GM23338 (cell line): ENCODE data around the gene TUBB3. TPM values are rescaled to one million over a fixed set of nuclear protein-coding genes. Genes with fewer than 3 reads are reported as not detected.

ENCODE experiments used
- ATAC-seq: fragments of 200-7000 bp; cut with Tn5 transposase; 3 replicates; pipeline ENCODE4 v1.9.1; 2020
- DNase-seq: peaks from one replicate; pipeline ENCODE4 v3.0.0-alpha.2; 2015; ENCODE audit warnings: low spot score
- H2AFZ ChIP-seq: fragments of 200-600 bp; sonication (generic); 2 replicates; pipeline ENCODE4 v1.8.0; 2016; ENCODE audit warnings: antibody characterized with exemption, mild to moderate bottlenecking, moderate library complexity
- H3F3A ChIP-seq: fragments of 200-600 bp; sonication (generic); replicated peaks from 2 replicates; pipeline ENCODE4 v1.8.0; 2017; ENCODE audit warnings: antibody characterized with exemption, mixed run types, low read depth
- H3K27ac ChIP-seq: fragments of 200-600 bp; sonication (generic); 2 replicates; pipeline ENCODE4 v1.6.1; 2016; ENCODE audit warnings: low read depth
- H3K27me3 ChIP-seq: fragments of 200-600 bp; sonication (generic); 2 replicates; pipeline ENCODE4 v1.8.0; 2016; ENCODE audit warnings: mild to moderate bottlenecking, mixed run types, moderate library complexity; ENCODE audit not compliant: insufficient read depth
- H3K36me3 ChIP-seq: fragments of 200-600 bp; sonication (generic); 2 replicates; pipeline ENCODE4 v1.8.0; 2016; ENCODE audit warnings: mild to moderate bottlenecking; ENCODE audit not compliant: insufficient read depth
- H3K4me1 ChIP-seq: fragments of 200-600 bp; sonication (generic); 2 replicates; pipeline ENCODE4 v1.8.0; 2016; ENCODE audit warnings: mild to moderate bottlenecking, moderate library complexity; ENCODE audit not compliant: insufficient read depth
- H3K4me2 ChIP-seq: fragments of 200-600 bp; sonication (generic); 2 replicates; pipeline ENCODE4 v1.7.1; 2017; ENCODE audit warnings: mixed run types
- H3K4me3 ChIP-seq: fragments of 200-600 bp; sonication (generic); 2 replicates; pipeline ENCODE4 v1.6.1; 2016; ENCODE audit warnings: mixed run types
- H3K79me2 ChIP-seq: fragments of 200-600 bp; sonication (generic); replicated peaks from 2 replicates; pipeline ENCODE4 v1.8.0; 2017; ENCODE audit warnings: mild to moderate bottlenecking; ENCODE audit not compliant: insufficient read depth
- H3K9me2 ChIP-seq: fragments of 200-600 bp; sonication (generic); 2 replicates; pipeline ENCODE4 v1.8.0; 2017; ENCODE audit not compliant: insufficient read depth
- H4K20me1 ChIP-seq: fragments of 200-600 bp; sonication (generic); replicated peaks from 2 replicates; pipeline ENCODE4 v1.8.0; 2017; ENCODE audit warnings: mild to moderate bottlenecking; ENCODE audit not compliant: insufficient read depth
- H3K27ac Mint-ChIP-seq: 2 replicates; pipeline ENCODE4 v1.8.0; 2020; ENCODE audit warnings: inconsistent platforms, mild to moderate bottlenecking, moderate library complexity, mixed read lengths
- H3K27me3 Mint-ChIP-seq: 3 replicates; pipeline ENCODE4 v1.8.0; 2022; ENCODE audit warnings: low read depth, mild to moderate bottlenecking, moderate library complexity, mixed read lengths, inconsistent platforms; ENCODE audit not compliant: insufficient read depth, poor library complexity
- H3K36me3 Mint-ChIP-seq: 3 replicates; pipeline ENCODE4 v1.8.0; 2021; ENCODE audit warnings: low read depth, mild to moderate bottlenecking, inconsistent platforms, moderate library complexity, mixed read lengths
- H3K4me1 Mint-ChIP-seq: 3 replicates; pipeline ENCODE4 v1.8.0; 2020; ENCODE audit warnings: mild to moderate bottlenecking, inconsistent platforms, mixed read lengths
- H3K4me3 Mint-ChIP-seq: 3 replicates; pipeline ENCODE4 v1.8.0; 2021; ENCODE audit warnings: moderate library complexity, mild to moderate bottlenecking, inconsistent platforms, mixed read lengths
- H3K9me3 Mint-ChIP-seq: 3 replicates; pipeline ENCODE4 v1.8.0; 2020; ENCODE audit warnings: moderate library complexity, mild to moderate bottlenecking, inconsistent platforms, mixed read lengths
- CREB1 ChIP-seq: fragments of 250-450 bp; sonication (Bioruptor Pico); IDR thresholded peaks from 2 replicates; pipeline ENCODE4 v1.5.0; 2020; ENCODE audit warnings: low read depth, mild to moderate bottlenecking, moderate library complexity
- EZH2 ChIP-seq: fragments of 200-600 bp; sonication (generic); IDR thresholded peaks from one replicate; pipeline ENCODE4 v1.8.0; 2017; ENCODE audit warnings: antibody characterized with exemption, mild to moderate bottlenecking, low read depth; ENCODE audit not compliant: unreplicated experiment
- EZH2phosphoT487 ChIP-seq: fragments of 200-600 bp; sonication (generic); IDR thresholded peaks from one replicate; pipeline ENCODE4 v1.8.1; 2018; ENCODE audit warnings: antibody characterized with exemption; ENCODE audit not compliant: unreplicated experiment
- JUNB ChIP-seq: IDR thresholded peaks from one replicate; pipeline ENCODE4 v1.6.1; 2016; ENCODE audit warnings: antibody characterized with exemption; ENCODE audit not compliant: unreplicated experiment
- NANOG ChIP-seq: IDR thresholded peaks from 2 replicates; pipeline ENCODE4 v1.6.1; 2016; ENCODE audit warnings: antibody characterized with exemption, borderline replicate concordance
- POLR2AphosphoS5 ChIP-seq: IDR thresholded peaks from 2 replicates; pipeline ENCODE4 v1.6.1; 2016; ENCODE audit warnings: antibody characterized with exemption, low read depth
- STAT1 ChIP-seq: IDR thresholded peaks from one replicate; pipeline ENCODE4 v1.6.1; 2016; ENCODE audit warnings: antibody characterized with exemption; ENCODE audit not compliant: unreplicated experiment
- ZNF114 ChIP-seq: fragments of 250-450 bp; sonication (Bioruptor Pico); IDR thresholded peaks from 2 replicates; pipeline ENCODE4 v1.5.0; 2020; ENCODE audit warnings: mild to moderate bottlenecking, moderate library complexity
- ZNF331 ChIP-seq: fragments of 250-450 bp; sonication (Bioruptor Pico); IDR thresholded peaks from 2 replicates; pipeline ENCODE4 v1.5.0; 2020; ENCODE audit warnings: low read depth, mild to moderate bottlenecking, moderate library complexity
- polyA plus RNA-seq: library from polyadenylated mRNA; unstranded; fragments of >200 nt; fragmentation: Nextera tagmentation; extraction: Ambion mirVana; gene quantifications from 2 replicates; pipeline ENCODE4 v1.2.1, GENCODE V29; 2016
- total RNA-seq: library from RNA; depleted of rRNA; stranded (reverse); fragments of >200 nt; shearing (Covaris generic); gene quantifications from 2 replicates; pipeline ENCODE4 v1.2.3, GENCODE V29; 2014
- TF ChIP-seq, protein P1 (sequence below): IDR thresholded peaks from one replicate; pipeline ENCODE4 v1.6.1; 2018; ENCODE audit warnings: antibody characterized with exemption; ENCODE audit not compliant: unreplicated experiment
- TF ChIP-seq, protein P2 (sequence below), 2 experiments: fragments of 200-600 bp in 1 of 2; sonication (generic) in 1 of 2; conservative IDR thresholded peaks; 2 replicates each; pipeline versions ENCODE4 v1.5.1 to v1.6.1; 2016 to 2017; ENCODE audit warnings: antibody characterized with exemption in 2 of 2, low read depth in 2 of 2, mild to moderate bottlenecking in 2 of 2, moderate library complexity in 1 of 2
- TF ChIP-seq, protein P3 (sequence below): IDR thresholded peaks from 2 replicates; pipeline ENCODE4 v1.6.1; 2016; ENCODE audit warnings: antibody characterized with exemption
- TF ChIP-seq, protein P4 (sequence below): fragments of 250-450 bp; sonication (Bioruptor Pico); IDR thresholded peaks from 2 replicates; pipeline ENCODE4 v1.5.0; 2020; ENCODE audit warnings: mild to moderate bottlenecking, moderate library complexity

TUBB3 gene
- total and polyA plus RNA-seq, 2 experiments from 2014 or later, result 149 to 443 TPM

DNA sequence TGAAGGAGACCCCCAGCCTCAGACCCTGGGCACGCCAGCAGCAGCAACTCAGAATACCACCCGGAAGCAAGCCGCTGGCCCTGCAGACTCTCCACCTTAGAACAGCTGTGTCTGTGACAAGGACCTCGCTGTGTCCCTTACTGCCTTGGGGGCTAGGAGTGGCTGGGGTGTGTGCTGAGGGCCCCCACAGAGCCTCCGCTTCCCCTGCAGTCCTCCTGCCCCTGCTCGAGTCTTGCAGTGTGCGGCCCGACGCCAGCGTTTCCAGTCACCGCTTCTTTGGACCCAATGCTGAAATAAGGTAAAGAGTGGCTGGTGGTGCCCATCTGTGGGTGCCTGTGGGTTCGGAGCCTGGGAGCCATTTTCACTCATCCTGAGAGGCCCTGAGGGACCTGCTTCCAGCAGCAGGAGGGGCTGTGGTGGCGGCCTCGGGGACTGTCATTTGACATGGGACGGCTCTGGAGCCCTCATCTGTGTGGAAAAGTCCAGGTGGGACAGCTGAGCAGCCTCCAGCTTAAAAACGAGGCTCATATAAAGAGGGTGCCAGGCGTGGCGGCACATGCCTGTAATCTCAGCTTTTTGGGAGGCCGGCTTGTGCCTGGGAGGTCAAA is 19.1 kb upstream of the TUBB3 start:
- H3K36me3 Mint-ChIP-seq, result peaks cover 54% of the 10 kb centered on the region
- Histone ChIP-seq H3K79me2 (no peaks in the 10 kb centered on the region), H3K27ac (no peak overlapping the region)

More for the DNA sequence above, 19.1 kb upstream of the TUBB3 start:
- no peaks in the 10 kb centered on the region for H3K27me3 ChIP-seq
- no peak for DNase-seq
- H2AFZ ChIP-seq, result no peak overlapping the region
- H3K27ac Mint-ChIP-seq, result no peak overlapping the region
- no peak for TF ChIP-seq CREB1 (CRISPR knock-in tag)
- TF ChIP-seq STAT1, result no peak
- no peak for TF ChIP-seq EZH2
- TF ChIP-seq, protein P1, sequence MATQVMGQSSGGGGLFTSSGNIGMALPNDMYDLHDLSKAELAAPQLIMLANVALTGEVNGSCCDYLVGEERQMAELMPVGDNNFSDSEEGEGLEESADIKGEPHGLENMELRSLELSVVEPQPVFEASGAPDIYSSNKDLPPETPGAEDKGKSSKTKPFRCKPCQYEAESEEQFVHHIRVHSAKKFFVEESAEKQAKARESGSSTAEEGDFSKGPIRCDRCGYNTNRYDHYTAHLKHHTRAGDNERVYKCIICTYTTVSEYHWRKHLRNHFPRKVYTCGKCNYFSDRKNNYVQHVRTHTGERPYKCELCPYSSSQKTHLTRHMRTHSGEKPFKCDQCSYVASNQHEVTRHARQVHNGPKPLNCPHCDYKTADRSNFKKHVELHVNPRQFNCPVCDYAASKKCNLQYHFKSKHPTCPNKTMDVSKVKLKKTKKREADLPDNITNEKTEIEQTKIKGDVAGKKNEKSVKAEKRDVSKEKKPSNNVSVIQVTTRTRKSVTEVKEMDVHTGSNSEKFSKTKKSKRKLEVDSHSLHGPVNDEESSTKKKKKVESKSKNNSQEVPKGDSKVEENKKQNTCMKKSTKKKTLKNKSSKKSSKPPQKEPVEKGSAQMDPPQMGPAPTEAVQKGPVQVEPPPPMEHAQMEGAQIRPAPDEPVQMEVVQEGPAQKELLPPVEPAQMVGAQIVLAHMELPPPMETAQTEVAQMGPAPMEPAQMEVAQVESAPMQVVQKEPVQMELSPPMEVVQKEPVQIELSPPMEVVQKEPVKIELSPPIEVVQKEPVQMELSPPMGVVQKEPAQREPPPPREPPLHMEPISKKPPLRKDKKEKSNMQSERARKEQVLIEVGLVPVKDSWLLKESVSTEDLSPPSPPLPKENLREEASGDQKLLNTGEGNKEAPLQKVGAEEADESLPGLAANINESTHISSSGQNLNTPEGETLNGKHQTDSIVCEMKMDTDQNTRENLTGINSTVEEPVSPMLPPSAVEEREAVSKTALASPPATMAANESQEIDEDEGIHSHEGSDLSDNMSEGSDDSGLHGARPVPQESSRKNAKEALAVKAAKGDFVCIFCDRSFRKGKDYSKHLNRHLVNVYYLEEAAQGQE, result no peak
- TF ChIP-seq ZNF114 (CRISPR knock-in tag), result no peak
- TF ChIP-seq, protein P2, sequence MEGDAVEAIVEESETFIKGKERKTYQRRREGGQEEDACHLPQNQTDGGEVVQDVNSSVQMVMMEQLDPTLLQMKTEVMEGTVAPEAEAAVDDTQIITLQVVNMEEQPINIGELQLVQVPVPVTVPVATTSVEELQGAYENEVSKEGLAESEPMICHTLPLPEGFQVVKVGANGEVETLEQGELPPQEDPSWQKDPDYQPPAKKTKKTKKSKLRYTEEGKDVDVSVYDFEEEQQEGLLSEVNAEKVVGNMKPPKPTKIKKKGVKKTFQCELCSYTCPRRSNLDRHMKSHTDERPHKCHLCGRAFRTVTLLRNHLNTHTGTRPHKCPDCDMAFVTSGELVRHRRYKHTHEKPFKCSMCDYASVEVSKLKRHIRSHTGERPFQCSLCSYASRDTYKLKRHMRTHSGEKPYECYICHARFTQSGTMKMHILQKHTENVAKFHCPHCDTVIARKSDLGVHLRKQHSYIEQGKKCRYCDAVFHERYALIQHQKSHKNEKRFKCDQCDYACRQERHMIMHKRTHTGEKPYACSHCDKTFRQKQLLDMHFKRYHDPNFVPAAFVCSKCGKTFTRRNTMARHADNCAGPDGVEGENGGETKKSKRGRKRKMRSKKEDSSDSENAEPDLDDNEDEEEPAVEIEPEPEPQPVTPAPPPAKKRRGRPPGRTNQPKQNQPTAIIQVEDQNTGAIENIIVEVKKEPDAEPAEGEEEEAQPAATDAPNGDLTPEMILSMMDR (conservative IDR thresholded peaks at IDR 0.05; ENCODE audit: low read depth in 2 of 2), result no peak
- TF ChIP-seq POLR2AphosphoS5, result no peak
- TF ChIP-seq, protein P3, sequence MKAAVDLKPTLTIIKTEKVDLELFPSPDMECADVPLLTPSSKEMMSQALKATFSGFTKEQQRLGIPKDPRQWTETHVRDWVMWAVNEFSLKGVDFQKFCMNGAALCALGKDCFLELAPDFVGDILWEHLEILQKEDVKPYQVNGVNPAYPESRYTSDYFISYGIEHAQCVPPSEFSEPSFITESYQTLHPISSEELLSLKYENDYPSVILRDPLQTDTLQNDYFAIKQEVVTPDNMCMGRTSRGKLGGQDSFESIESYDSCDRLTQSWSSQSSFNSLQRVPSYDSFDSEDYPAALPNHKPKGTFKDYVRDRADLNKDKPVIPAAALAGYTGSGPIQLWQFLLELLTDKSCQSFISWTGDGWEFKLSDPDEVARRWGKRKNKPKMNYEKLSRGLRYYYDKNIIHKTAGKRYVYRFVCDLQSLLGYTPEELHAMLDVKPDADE, result no peak
- no peak for TF ChIP-seq NANOG
- TF ChIP-seq JUNB, result no peak
- TF ChIP-seq ZNF331 (CRISPR knock-in tag), result no peak
- no peak for TF ChIP-seq EZH2phosphoT487
- TF ChIP-seq, protein P4, sequence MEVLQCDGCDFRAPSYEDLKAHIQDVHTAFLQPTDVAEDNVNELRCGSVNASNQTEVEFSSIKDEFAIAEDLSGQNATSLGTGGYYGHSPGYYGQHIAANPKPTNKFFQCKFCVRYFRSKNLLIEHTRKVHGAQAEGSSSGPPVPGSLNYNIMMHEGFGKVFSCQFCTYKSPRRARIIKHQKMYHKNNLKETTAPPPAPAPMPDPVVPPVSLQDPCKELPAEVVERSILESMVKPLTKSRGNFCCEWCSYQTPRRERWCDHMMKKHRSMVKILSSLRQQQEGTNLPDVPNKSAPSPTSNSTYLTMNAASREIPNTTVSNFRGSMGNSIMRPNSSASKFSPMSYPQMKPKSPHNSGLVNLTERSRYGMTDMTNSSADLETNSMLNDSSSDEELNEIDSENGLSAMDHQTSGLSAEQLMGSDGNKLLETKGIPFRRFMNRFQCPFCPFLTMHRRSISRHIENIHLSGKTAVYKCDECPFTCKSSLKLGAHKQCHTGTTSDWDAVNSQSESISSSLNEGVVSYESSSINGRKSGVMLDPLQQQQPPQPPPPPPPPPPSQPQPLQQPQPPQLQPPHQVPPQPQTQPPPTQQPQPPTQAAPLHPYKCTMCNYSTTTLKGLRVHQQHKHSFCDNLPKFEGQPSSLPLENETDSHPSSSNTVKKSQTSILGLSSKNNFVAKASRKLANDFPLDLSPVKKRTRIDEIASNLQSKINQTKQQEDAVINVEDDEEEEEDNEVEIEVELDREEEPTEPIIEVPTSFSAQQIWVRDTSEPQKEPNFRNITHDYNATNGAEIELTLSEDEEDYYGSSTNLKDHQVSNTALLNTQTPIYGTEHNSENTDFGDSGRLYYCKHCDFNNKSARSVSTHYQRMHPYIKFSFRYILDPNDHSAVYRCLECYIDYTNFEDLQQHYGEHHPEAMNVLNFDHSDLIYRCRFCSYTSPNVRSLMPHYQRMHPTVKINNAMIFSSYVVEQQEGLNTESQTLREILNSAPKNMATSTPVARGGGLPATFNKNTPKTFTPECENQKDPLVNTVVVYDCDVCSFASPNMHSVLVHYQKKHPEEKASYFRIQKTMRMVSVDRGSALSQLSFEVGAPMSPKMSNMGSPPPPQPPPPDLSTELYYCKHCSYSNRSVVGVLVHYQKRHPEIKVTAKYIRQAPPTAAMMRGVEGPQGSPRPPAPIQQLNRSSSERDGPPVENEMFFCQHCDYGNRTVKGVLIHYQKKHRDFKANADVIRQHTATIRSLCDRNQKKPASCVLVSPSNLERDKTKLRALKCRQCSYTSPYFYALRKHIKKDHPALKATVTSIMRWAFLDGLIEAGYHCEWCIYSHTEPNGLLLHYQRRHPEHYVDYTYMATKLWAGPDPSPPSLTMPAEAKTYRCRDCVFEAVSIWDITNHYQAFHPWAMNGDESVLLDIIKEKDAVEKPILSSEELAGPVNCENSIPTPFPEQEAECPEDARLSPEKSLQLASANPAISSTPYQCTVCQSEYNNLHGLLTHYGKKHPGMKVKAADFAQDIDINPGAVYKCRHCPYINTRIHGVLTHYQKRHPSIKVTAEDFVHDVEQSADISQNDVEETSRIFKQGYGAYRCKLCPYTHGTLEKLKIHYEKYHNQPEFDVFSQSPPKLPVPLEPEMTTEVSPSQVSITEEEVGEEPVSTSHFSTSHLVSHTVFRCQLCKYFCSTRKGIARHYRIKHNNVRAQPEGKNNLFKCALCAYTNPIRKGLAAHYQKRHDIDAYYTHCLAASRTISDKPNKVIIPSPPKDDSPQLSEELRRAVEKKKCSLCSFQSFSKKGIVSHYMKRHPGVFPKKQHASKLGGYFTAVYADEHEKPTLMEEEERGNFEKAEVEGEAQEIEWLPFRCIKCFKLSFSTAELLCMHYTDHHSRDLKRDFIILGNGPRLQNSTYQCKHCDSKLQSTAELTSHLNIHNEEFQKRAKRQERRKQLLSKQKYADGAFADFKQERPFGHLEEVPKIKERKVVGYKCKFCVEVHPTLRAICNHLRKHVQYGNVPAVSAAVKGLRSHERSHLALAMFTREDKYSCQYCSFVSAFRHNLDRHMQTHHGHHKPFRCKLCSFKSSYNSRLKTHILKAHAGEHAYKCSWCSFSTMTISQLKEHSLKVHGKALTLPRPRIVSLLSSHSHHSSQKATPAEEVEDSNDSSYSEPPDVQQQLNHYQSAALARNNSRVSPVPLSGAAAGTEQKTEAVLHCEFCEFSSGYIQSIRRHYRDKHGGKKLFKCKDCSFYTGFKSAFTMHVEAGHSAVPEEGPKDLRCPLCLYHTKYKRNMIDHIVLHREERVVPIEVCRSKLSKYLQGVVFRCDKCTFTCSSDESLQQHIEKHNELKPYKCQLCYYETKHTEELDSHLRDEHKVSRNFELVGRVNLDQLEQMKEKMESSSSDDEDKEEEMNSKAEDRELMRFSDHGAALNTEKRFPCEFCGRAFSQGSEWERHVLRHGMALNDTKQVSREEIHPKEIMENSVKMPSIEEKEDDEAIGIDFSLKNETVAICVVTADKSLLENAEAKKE (CRISPR knock-in tag), result no peak
- ATAC-seq, result no peak
- no peak overlapping the region for H3K4me2 ChIP-seq
- no peak overlapping the region for H3K4me3 ChIP-seq
- H3K4me1 Mint-ChIP-seq, result no peaks in the 10 kb centered on the region
- no peaks in the 10 kb centered on the region for H3K9me2 ChIP-seq
- H3K27me3 Mint-ChIP-seq, result peaks cover 11% of the 10 kb centered on the region
- no peaks in the 10 kb centered on the region for H3K4me1 ChIP-seq
- 0 out of 2 replicates have a peak, but pooled peaks cover 6% of the 10 kb centered on the region for H3F3A ChIP-seq
- peaks cover 14% of the 10 kb centered on the region for H3K9me3 Mint-ChIP-seq
- H3K4me3 Mint-ChIP-seq, result no peak overlapping the region
- H4K20me1 ChIP-seq, result no peaks in the 10 kb centered on the region
- H3K36me3 ChIP-seq, result peaks cover 4% of the 10 kb centered on the region; the same call in 1 of the 2 replicates
